Activated naive CD8-positive, alpha-beta T cell (primary cell): Measurements from ENCODE around the gene CLIP4.

Experiments
- H3K27ac Mint-ChIP-seq: one replicate; pipeline ENCODE4 v1.8.0; 2021; ENCODE audit warnings: mixed read lengths
- H3K27me3 Mint-ChIP-seq: one replicate; pipeline ENCODE4 v1.8.0; 2021; ENCODE audit warnings: mixed read lengths
- H3K36me3 Mint-ChIP-seq: one replicate; pipeline ENCODE4 v1.8.0; 2021; ENCODE audit warnings: mixed read lengths
- H3K4me1 Mint-ChIP-seq: one replicate; pipeline ENCODE4 v1.8.0; 2021; ENCODE audit warnings: low read depth, mixed read lengths
- H3K4me3 Mint-ChIP-seq: one replicate; pipeline ENCODE4 v1.8.0; 2021; ENCODE audit warnings: mild to moderate bottlenecking, mixed read lengths
- H3K9me3 Mint-ChIP-seq: one replicate; pipeline ENCODE4 v1.8.0; 2021; ENCODE audit warnings: low read depth, mixed read lengths

CLIP4 gene, protein sequence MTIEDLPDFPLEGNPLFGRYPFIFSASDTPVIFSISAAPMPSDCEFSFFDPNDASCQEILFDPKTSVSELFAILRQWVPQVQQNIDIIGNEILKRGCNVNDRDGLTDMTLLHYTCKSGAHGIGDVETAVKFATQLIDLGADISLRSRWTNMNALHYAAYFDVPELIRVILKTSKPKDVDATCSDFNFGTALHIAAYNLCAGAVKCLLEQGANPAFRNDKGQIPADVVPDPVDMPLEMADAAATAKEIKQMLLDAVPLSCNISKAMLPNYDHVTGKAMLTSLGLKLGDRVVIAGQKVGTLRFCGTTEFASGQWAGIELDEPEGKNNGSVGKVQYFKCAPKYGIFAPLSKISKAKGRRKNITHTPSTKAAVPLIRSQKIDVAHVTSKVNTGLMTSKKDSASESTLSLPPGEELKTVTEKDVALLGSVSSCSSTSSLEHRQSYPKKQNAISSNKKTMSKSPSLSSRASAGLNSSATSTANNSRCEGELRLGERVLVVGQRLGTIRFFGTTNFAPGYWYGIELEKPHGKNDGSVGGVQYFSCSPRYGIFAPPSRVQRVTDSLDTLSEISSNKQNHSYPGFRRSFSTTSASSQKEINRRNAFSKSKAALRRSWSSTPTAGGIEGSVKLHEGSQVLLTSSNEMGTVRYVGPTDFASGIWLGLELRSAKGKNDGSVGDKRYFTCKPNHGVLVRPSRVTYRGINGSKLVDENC

GRCh38 chr2:29114946-29115609 lies at the start of gene CLIP4:
Gene CLIP4 (plus strand): TSS chr2:29115415. CDS start chr2:29121389, 5,974 bp downstream.
- Mint-ChIP-seq H3K9me3 (no peaks in the 10 kb centered on the region), H3K4me3 (peak within 1 kb of the TSS; percentile 95), H3K4me1 (peaks cover 49% of the 10 kb centered on the region), H3K36me3 (peaks cover 2% of the 10 kb centered on the region), H3K27ac (peak within 1 kb of the TSS; percentile 99), H3K27me3 (no peaks in the 10 kb centered on the region)

- Mint-ChIP-seq H3K36me3 (no peaks in the 10 kb centered on the region), H3K4me3 (no peak overlapping the region), H3K9me3 (no peaks in the 10 kb centered on the region), H3K4me1 (no peaks in the 10 kb centered on the region), H3K27me3 (no peaks in the 10 kb centered on the region), H3K27ac (no peak overlapping the region)
Measured at GRCh38 chr2:29066271-29066860, 48.8 kb upstream of the CLIP4 start.

DNA sequence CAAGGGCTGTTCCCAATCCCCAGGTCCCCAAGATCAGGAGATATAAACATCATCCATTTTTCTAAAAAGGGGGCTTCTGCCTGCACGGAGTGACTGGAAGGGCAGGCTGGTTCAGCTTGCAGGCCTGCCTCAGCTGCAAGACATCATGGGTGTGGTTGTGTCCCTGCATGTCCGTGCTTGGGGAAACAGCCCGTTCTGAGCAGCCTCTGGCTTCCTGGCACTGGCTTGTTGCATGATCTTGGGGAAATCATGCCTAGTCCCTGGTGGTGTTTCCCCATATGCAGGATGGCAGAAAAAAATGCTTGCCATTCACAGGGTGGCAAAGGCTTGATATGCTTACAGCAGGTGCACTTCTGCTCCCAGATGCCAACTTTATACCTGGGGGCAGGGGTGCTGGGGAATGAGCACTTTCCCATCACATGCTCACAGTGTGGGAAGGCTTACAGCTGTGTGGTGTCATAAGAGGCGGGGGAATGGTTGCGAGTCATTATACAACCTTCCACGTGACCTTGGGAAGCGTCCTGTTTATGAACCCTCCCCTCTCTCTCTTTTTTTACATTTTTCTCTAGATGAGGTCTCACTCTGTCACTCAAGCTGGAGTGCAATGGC lies 48.1 kb upstream of the CLIP4 start:
- no peak overlapping the region for H3K27ac Mint-ChIP-seq
- H3K4me3 Mint-ChIP-seq: no peak overlapping the region
- H3K4me1 Mint-ChIP-seq: no peaks in the 10 kb centered on the region
- no peaks in the 10 kb centered on the region for H3K9me3 Mint-ChIP-seq
- no peaks in the 10 kb centered on the region for H3K36me3 Mint-ChIP-seq
- H3K27me3 Mint-ChIP-seq: no peaks in the 10 kb centered on the region

GRCh38 chr2:29068513-29068912 lies 46.7 kb upstream of the CLIP4 start:
- no peaks in the 10 kb centered on the region for H3K36me3 Mint-ChIP-seq
- H3K27me3 Mint-ChIP-seq: no peaks in the 10 kb centered on the region
- no peak overlapping the region for H3K27ac Mint-ChIP-seq
- no peaks in the 10 kb centered on the region for H3K4me1 Mint-ChIP-seq
- no peak overlapping the region for H3K4me3 Mint-ChIP-seq
- H3K9me3 Mint-ChIP-seq: no peaks in the 10 kb centered on the region

GRCh38 chr2:29070526-29070925 lies 44.7 kb upstream of the CLIP4 start:
- no peaks in the 10 kb centered on the region for H3K4me1 Mint-ChIP-seq
- no peak overlapping the region for H3K4me3 Mint-ChIP-seq
- no peak overlapping the region for H3K27ac Mint-ChIP-seq
- H3K27me3 Mint-ChIP-seq: no peaks in the 10 kb centered on the region
- no peaks in the 10 kb centered on the region for H3K9me3 Mint-ChIP-seq
- no peaks in the 10 kb centered on the region for H3K36me3 Mint-ChIP-seq

GRCh38 chr2:29071032-29071975 lies 43.9 kb upstream of the CLIP4 start:
- Mint-ChIP-seq H3K9me3 (no peaks in the 10 kb centered on the region), H3K4me1 (no peaks in the 10 kb centered on the region), H3K27me3 (no peaks in the 10 kb centered on the region), H3K27ac (no peak overlapping the region), H3K4me3 (no peak overlapping the region), H3K36me3 (no peaks in the 10 kb centered on the region)

DNA sequence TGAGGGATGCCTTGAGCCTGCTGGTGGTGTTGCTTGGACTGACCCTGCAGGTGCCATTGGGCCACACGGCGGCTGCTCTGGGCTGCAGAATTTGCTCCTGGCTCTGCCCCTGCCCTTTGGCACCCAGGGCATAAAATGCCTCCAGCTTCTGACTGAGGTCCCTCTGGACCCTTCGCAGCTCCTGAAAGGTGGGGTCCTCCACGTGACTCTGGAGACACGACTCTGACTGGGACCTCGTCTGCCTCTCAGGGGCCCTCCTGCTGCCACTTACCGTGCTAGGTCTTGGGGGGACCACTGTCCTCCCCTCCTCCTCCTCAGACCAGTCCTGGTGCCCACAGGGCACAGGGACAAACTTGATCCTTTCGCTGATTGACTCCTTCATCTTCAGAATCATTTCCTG lies 43.0 kb upstream of the CLIP4 start:
- Mint-ChIP-seq H3K27me3 (no peaks in the 10 kb centered on the region), H3K9me3 (no peaks in the 10 kb centered on the region), H3K27ac (no peak overlapping the region), H3K4me1 (no peaks in the 10 kb centered on the region), H3K4me3 (no peak overlapping the region), H3K36me3 (no peaks in the 10 kb centered on the region)

GRCh38 chr2:29072971-29073725 lies 42.1 kb upstream of the CLIP4 start:
- H3K27ac Mint-ChIP-seq: no peak overlapping the region
- no peaks in the 10 kb centered on the region for H3K36me3 Mint-ChIP-seq
- no peaks in the 10 kb centered on the region for H3K27me3 Mint-ChIP-seq
- no peak overlapping the region for H3K4me3 Mint-ChIP-seq
- H3K4me1 Mint-ChIP-seq: no peaks in the 10 kb centered on the region
- no peaks in the 10 kb centered on the region for H3K9me3 Mint-ChIP-seq

DNA sequence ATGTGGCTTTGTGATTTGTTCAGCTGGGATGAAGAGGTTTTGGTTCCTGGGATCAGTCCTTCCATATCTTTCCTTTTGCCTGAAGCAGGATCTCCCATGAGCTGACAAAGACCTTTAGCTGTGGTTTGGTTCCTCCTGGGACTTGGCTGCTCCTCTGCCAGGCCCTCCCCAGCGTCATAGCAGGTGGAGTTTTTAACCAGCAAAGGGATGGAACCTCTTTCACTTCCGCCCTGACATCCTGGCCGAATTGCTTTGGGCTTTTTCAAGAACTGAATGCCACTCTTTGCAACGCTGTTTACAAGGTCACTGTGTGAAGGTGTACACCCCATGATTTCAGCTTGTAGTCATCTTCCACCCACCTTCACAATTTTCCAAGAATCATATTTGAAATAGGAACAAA lies 41.3 kb upstream of the CLIP4 start:
- Mint-ChIP-seq H3K9me3 (no peaks in the 10 kb centered on the region), H3K27ac (no peak overlapping the region), H3K36me3 (no peaks in the 10 kb centered on the region), H3K27me3 (no peaks in the 10 kb centered on the region), H3K4me3 (no peak overlapping the region), H3K4me1 (no peaks in the 10 kb centered on the region)

DNA sequence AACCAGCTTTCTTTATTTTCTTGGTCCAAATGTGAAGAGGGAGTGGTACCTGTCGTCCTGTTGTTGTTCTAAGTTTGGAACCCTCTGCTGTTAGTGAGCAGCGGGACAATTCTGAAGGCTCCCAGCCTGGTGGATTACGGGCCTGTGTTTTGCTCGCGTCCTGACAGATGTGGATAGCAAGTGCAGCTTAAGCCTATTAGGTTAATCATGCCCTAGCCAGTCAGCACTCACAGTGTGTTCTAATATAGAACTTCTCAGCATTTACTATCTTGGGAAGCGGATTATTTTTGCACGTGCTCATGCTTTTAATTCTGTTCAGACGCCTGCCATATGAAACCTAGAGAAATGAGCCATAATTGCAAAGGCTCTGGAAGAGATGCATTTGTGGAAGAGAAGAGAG lies 40.8 kb upstream of the CLIP4 start, which contains the start of gene PCARE:
TSS of gene PCARE (minus strand) at position 113 of the 400 bp plus-strand sequence. CDS start 262 bp downstream, outside the sequence.
- no peaks in the 10 kb centered on the region for H3K27me3 Mint-ChIP-seq

GRCh38 chr2:29075894-29076705 lies 39.1 kb upstream of the CLIP4 start:
- H3K9me3 Mint-ChIP-seq: no peaks in the 10 kb centered on the region
- H3K36me3 Mint-ChIP-seq: peaks cover under 1% of the 10 kb centered on the region
- no peaks in the 10 kb centered on the region for H3K27me3 Mint-ChIP-seq
- H3K4me3 Mint-ChIP-seq: no peak overlapping the region
- no peaks in the 10 kb centered on the region for H3K4me1 Mint-ChIP-seq
- H3K27ac Mint-ChIP-seq: no peak overlapping the region

More for the DNA sequence above, 40.8 kb upstream of the CLIP4 start, which contains the start of gene PCARE:
- no peak within 1 kb of the TSS for H3K4me3 Mint-ChIP-seq
- no peaks in the 10 kb centered on the region for H3K9me3 Mint-ChIP-seq
- no peaks in the 10 kb centered on the region for H3K4me1 Mint-ChIP-seq
- no peak within 1 kb of the TSS for H3K27ac Mint-ChIP-seq
- no peaks in the 10 kb centered on the region for H3K36me3 Mint-ChIP-seq

- H3K9me3 Mint-ChIP-seq: no peaks in the 10 kb centered on the region
- H3K36me3 Mint-ChIP-seq: peaks cover 3% of the 10 kb centered on the region
- no peaks in the 10 kb centered on the region for H3K4me1 Mint-ChIP-seq
- H3K4me3 Mint-ChIP-seq: no peak overlapping the region
- H3K27ac Mint-ChIP-seq: no peak overlapping the region
- H3K27me3 Mint-ChIP-seq: no peaks in the 10 kb centered on the region
Measured at GRCh38 chr2:29079887-29080286, 35.3 kb upstream of the CLIP4 start.
